Gastrocnemius medialis (tissue), 4 donors: ENCODE data around the gene GHDC. TPM values are rescaled to one million over a fixed set of nuclear protein-coding genes. Genes with fewer than 3 reads are reported as not detected.
"Not testable (repeated sequence)": the region's sequence is repeated elsewhere in the genome, so short reads cannot be mapped to it uniquely, and the experiment has no call there.

ENCODE experiments used
- ATAC-seq, 2 donors: fragments of 150-250 bp; one replicate each; pipeline ENCODE4 v1.9.1; 2016
- DNase-seq, 2 donors: peaks; one replicate each; pipeline ENCODE4 v3.0.0-alpha.2; 2019
- H3K27ac ChIP-seq, 4 donors: fragments of 200-600 bp; sonication (generic); 1 replicate in 1 of 4; 2 replicates in 3 of 4; pipeline ENCODE4 v1.5.1; 2016 to 2018; ENCODE audit warnings: mild to moderate bottlenecking in 2 of 4, moderate library complexity in 1 of 4
- H3K27me3 ChIP-seq, 3 donors: fragments of 200-600 bp; sonication (generic) in 2 of 3; 1 replicate in 1 of 3; 2 replicates in 2 of 3; pipeline versions ENCODE4 v1.5.1 to v1.6.0; 2016 to 2019; ENCODE audit warnings: mild to moderate bottlenecking in 1 of 3, moderate library complexity in 1 of 3
- H3K36me3 ChIP-seq, 2 donors: fragments of 200-600 bp; sonication (generic) in 1 of 2; one replicate each; pipeline ENCODE4 v1.5.1; 2017 to 2018
- H3K4me1 ChIP-seq, 2 donors: fragments of 200-600 bp; sonication (generic) in 1 of 2; one replicate each; pipeline ENCODE4 v1.5.1; 2016 to 2017; ENCODE audit warnings: mild to moderate bottlenecking in 2 of 2
- H3K4me3 ChIP-seq, 4 donors: fragments of 200-600 bp; sonication (generic) in 3 of 4; 1 replicate in 1 of 4; 2 replicates in 3 of 4; pipeline ENCODE4 v1.5.1; 2016 to 2019; ENCODE audit warnings: mild to moderate bottlenecking in 2 of 4
- H3K9me3 ChIP-seq, 3 donors: fragments of 200-600 bp; sonication (generic) in 2 of 3; 1 replicate in 1 of 3; 2 replicates in 2 of 3; pipeline ENCODE4 v1.5.1; 2016 to 2019
- CTCF ChIP-seq, 5 experiments: fragments of 450-650 bp in 3 of 5; fragments of 200-600 bp in 2 of 5; sonication (generic) in 2 of 5; IDR thresholded peaks in 4 of 5; conservative IDR thresholded peaks in 1 of 5; 1 replicate in 4 of 5; 2 replicates in 1 of 5; pipeline ENCODE4 v1.5.1; 2016 to 2019; ENCODE audit warnings: antibody characterized with exemption in 5 of 5, mild to moderate bottlenecking in 3 of 5, moderate library complexity in 3 of 5
- POLR2A ChIP-seq, 2 donors: fragments of 450-650 bp; IDR thresholded peaks; one replicate each; pipeline ENCODE4 v1.6.1; 2017; ENCODE audit warnings: antibody characterized with exemption in 2 of 2, mild to moderate bottlenecking in 2 of 2, moderate library complexity in 2 of 2
- in situ Hi-C, 4 donors: fragments of 200-750 bp; cut with MboI; loops; one replicate each; pipeline versions ENCODE4 v1.15.0 to v1.8.0; 2017; ENCODE audit warnings: low sequenced_read_pairs in 4 of 4
- intact Hi-C: fragments of 100-400 bp; cut with DNase I; formaldehyde crosslinking; loops from one replicate; pipeline ENCODE4 v1.15.1; 2023; ENCODE audit warnings: low total_unique reads
- total RNA-seq, 4 donors: library from RNA; depleted of rRNA; stranded (reverse); fragments of >200 nt; gene quantifications; one replicate each; pipeline versions ENCODE4 v1.1.0 to v1.2.3, GENCODE V29; 2016

GHDC gene
- total RNA-seq, 4 donors from 2014 or later = 13.8 to 20.0 (median 18.2) TPM

GRCh38 chr17:42153919-42154742, 40.2 kb downstream of the GHDC start:
- Histone ChIP-seq H3K4me3 (peak overlapping the region; percentile 84 to 93 (median 86)), H3K27me3 (no peaks in the 10 kb centered on the region), H3K9me3 (no peaks in the 10 kb centered on the region), H3K36me3 (no peaks in the 10 kb centered on the region), H3K4me1 (peaks cover 26% of the 10 kb centered on the region in 2 donors), H3K27ac (peak overlapping the region; percentile 85 to 94 (median 91))
- DNase-seq (peak in 1 of 2 donors; percentile 29), ATAC-seq (peak; percentile 22 to 32)
- no peak for TF ChIP-seq CTCF (IDR thresholded peaks at IDR 0.05 in 4 of 5, conservative IDR thresholded peaks at IDR 0.05 in 1 of 5)
- TF ChIP-seq POLR2A (IDR thresholded peaks at IDR 0.05) = no peak
- intact Hi-C loops (loop anchor here (2.0 kb wide), 1 partner anchor 187 kb away; the partner anchor contains the start of gene CNP), in situ Hi-C loops (no loop called here)

- intact Hi-C loops (no loop called here), in situ Hi-C loops (no loop called here)
- peaks cover 37 to 55% of the 10 kb centered on the region in 2 donors for H3K4me1 ChIP-seq
- no peaks in the 10 kb centered on the region for H3K27me3 ChIP-seq
- ATAC-seq (no peak), DNase-seq (no peak)
- H3K27ac ChIP-seq = peak overlapping the region; percentile 36 to 87 (median 46)
- no peak for TF ChIP-seq CTCF (IDR thresholded peaks at IDR 0.05 in 4 of 5, conservative IDR thresholded peaks at IDR 0.05 in 1 of 5)
- TF ChIP-seq POLR2A (IDR thresholded peaks at IDR 0.05) = no peak
- H3K36me3 ChIP-seq = no peaks in the 10 kb centered on the region
- no peaks in the 10 kb centered on the region for H3K9me3 ChIP-seq
- H3K4me3 ChIP-seq = no peak overlapping the region
Observed at GRCh38 chr17:42146911-42147607, 47.2 kb downstream of the GHDC start.

- Histone ChIP-seq H3K4me1 (peaks cover 66 to 77% of the 10 kb centered on the region in 2 donors), H3K27ac (peak overlapping the region; percentile 82 to 92 (median 86))
- intact Hi-C loops, H3K36me3 ChIP-seq, H3K27me3 ChIP-seq, in situ Hi-C loops, H3K4me3 ChIP-seq, H3K9me3 ChIP-seq: not testable (repeated sequence)
- ATAC-seq (peak; percentile 49 to 77), DNase-seq (peak in 1 of 2 donors; percentile 86)
Observed at GRCh38 chr17:42143138-42143537, 51.2 kb downstream of the GHDC start.

- ATAC-seq (peak; percentile 81 to 90), DNase-seq (peak; percentile 75 to 88)
- Histone ChIP-seq H3K36me3 (no peaks in the 10 kb centered on the region), H3K27me3 (no peaks in the 10 kb centered on the region), H3K27ac (peak overlapping the region; percentile 82 to 92 (median 86)), H3K4me3 (no peak overlapping the region), H3K9me3 (no peaks in the 10 kb centered on the region), H3K4me1 (peaks cover 73 to 82% of the 10 kb centered on the region in 2 donors)
- TF ChIP-seq CTCF (IDR thresholded peaks at IDR 0.05 in 4 of 5, conservative IDR thresholded peaks at IDR 0.05 in 1 of 5) (no peak), POLR2A (IDR thresholded peaks at IDR 0.05) (no peak)
- in situ Hi-C loops (no loop called here), intact Hi-C loops (no loop called here)
Observed at GRCh38 chr17:42142371-42142896, 51.9 kb downstream of the GHDC start.

GRCh38 chr17:42141382-42141781, 52.9 kb downstream of the GHDC start:
- no peaks in the 10 kb centered on the region for H3K9me3 ChIP-seq
- DNase-seq = no peak

GRCh38 chr17:42140690-42141089, 53.6 kb downstream of the GHDC start:
- H3K4me1 ChIP-seq = peaks cover 88% of the 10 kb centered on the region in 2 donors
- in situ Hi-C loops, ATAC-seq, H3K9me3 ChIP-seq, intact Hi-C loops, H3K4me3 ChIP-seq, H3K27me3 ChIP-seq, DNase-seq, H3K36me3 ChIP-seq: not testable (repeated sequence)
- H3K27ac ChIP-seq = peak overlapping the region; percentile 82 to 92 (median 86)

More at GRCh38 chr17:42141382-42141781, 52.9 kb downstream of the GHDC start:
- TF ChIP-seq POLR2A (IDR thresholded peaks at IDR 0.05) = no peak
- no peak for TF ChIP-seq CTCF (IDR thresholded peaks at IDR 0.05 in 4 of 5, conservative IDR thresholded peaks at IDR 0.05 in 1 of 5)
- Histone ChIP-seq H3K4me1 (peaks cover 82 to 83% of the 10 kb centered on the region in 2 donors), H3K36me3 (no peaks in the 10 kb centered on the region), H3K27ac (peak overlapping the region; percentile 82 to 92 (median 86)), H3K4me3 (no peak overlapping the region), H3K27me3 (no peaks in the 10 kb centered on the region)
- intact Hi-C loops = no loop called here
- no peak for ATAC-seq
- in situ Hi-C loops = no loop called here
